ENCODE data around the gene WIPF1. TPM values are rescaled to one million over a fixed set of nuclear protein-coding genes. Genes with fewer than 3 reads are reported as not detected.
A peak's percentile ranks its signal among the peaks of the same experiment; 100 is the strongest.

WIPF1 gene
- total and polyA plus RNA-seq, 2 experiments from 2014 or later = 8.3 to 16.7 TPM

GRCh38 chr2:174568425-174568824, 29.2 kb downstream of the WIPF1 start:
- no peak for DNase-seq (ENCODE audit: low read depth in 1 of 2, low spot score in 1 of 2)
- H3K36me3 ChIP-seq = peaks cover 9% of the 10 kb centered on the region

DNA sequence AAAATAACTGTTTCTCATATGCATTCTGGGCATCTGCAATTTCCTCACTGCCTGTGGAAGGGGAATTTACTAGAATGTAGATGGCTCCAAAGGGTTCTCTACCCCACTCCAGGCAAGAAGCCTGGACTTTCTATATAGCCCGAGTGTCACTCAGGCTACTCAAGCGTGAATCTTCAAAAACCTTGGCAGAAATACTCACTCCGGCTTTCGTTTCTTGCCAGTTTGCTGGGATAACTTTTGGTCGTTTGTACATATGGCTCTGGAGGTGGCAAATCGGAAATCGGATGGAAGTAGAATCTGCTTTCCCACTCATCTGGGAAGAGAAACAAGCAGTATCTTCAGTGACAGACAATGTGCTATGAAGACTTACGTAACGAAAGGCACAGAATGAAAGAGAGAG, 30.7 kb downstream of the WIPF1 start:
- Histone ChIP-seq H3K36me3 (peaks cover 9% of the 10 kb centered on the region), H3K9me3 (ENCODE audit: low read depth) (no peaks in the 10 kb centered on the region), H3K27me3 (no peaks in the 10 kb centered on the region), H3K4me3 (no peak overlapping the region), H3K4me1 (ENCODE audit: low read depth) (peaks cover 13% of the 10 kb centered on the region), H3K27ac (no peak overlapping the region)
- DNase-seq (ENCODE audit: low read depth in 1 of 2, low spot score in 1 of 2) = no peak
- TF ChIP-seq CTCF (IDR thresholded peaks at IDR 0.05; ENCODE audit: low read depth, low read length) = no peak

More at GRCh38 chr2:174568425-174568824, 29.2 kb downstream of the WIPF1 start:
- H3K4me3 ChIP-seq = no peak overlapping the region
- TF ChIP-seq CTCF (IDR thresholded peaks at IDR 0.05; ENCODE audit: low read depth, low read length) = no peak
- no peaks in the 10 kb centered on the region for H3K27me3 ChIP-seq
- no peaks in the 10 kb centered on the region for H3K9me3 ChIP-seq (ENCODE audit: low read depth)
- no peak overlapping the region for H3K27ac ChIP-seq
- H3K4me1 ChIP-seq (ENCODE audit: low read depth) = peaks cover 8% of the 10 kb centered on the region

DNA sequence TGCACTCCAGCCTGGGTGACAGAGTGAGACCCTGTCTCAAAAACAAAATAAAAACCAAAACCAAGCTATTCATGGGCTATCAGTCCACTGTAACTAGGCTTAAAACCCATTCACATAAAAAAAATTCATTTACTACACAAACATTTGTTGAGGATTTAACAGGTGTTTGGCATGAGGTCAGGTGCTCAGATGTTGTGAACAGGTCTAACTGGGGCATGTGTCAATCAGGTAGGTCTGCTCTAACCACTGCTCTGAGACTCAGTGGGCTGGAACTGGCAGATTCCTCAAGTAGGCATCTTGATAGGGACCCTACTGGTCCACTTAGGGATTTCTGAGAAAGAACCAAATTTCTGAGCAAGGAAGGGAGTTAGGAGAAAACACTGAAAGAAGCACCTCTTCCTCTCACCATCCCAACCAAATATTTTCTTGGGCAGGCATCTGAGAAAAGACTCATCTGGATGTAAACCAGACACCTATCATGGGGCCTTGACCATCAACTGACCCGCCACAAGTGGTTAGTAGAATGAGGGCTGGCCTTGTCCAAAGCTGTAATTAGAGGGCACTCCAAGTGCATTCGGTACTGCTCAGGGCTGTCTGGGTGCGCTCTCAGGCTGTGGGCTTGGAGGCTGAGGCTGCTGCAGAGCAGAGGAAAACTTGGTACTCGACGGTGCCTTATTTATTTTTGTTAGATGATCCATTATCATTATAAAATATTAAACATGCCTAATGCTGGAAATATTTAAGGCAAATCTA, 33.9 kb downstream of the WIPF1 start:
- H3K4me3 ChIP-seq = no peak overlapping the region
- H3K9me3 ChIP-seq (ENCODE audit: low read depth) = no peaks in the 10 kb centered on the region
- peaks cover 23% of the 10 kb centered on the region for H3K4me1 ChIP-seq (ENCODE audit: low read depth)
- TF ChIP-seq CTCF (IDR thresholded peaks at IDR 0.05; ENCODE audit: low read depth, low read length) = no peak
- H3K27ac ChIP-seq = no peak overlapping the region
- H3K36me3 ChIP-seq = peaks cover 6% of the 10 kb centered on the region
- DNase-seq (ENCODE audit: low read depth in 1 of 2, low spot score in 1 of 2) = peak in 1 of 2 donors; percentile 50
- no peaks in the 10 kb centered on the region for H3K27me3 ChIP-seq

DNA sequence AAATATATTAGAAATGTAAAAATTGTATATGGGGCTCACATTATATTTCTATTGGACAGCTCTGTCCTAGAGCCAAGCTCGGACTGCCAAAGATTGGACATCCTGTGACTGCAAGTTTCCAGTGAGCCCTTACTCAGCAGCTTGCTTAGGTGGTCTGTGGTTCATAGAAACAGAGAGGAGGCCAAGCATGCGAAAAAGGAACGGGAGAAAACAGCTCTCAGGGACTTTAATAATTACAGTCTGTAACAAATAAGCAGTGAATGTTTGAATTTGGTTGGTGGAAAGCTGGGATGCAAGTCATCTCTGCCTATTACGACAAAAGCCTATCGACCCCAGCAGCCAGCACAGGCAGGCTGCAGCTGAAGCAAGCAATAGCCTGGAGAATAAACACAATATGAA, 35.6 kb downstream of the WIPF1 start:
- no peak for TF ChIP-seq CTCF (IDR thresholded peaks at IDR 0.05; ENCODE audit: low read depth, low read length)
- peaks cover 6% of the 10 kb centered on the region for H3K36me3 ChIP-seq
- H3K27ac ChIP-seq = peak overlapping the region; percentile 24

DNA sequence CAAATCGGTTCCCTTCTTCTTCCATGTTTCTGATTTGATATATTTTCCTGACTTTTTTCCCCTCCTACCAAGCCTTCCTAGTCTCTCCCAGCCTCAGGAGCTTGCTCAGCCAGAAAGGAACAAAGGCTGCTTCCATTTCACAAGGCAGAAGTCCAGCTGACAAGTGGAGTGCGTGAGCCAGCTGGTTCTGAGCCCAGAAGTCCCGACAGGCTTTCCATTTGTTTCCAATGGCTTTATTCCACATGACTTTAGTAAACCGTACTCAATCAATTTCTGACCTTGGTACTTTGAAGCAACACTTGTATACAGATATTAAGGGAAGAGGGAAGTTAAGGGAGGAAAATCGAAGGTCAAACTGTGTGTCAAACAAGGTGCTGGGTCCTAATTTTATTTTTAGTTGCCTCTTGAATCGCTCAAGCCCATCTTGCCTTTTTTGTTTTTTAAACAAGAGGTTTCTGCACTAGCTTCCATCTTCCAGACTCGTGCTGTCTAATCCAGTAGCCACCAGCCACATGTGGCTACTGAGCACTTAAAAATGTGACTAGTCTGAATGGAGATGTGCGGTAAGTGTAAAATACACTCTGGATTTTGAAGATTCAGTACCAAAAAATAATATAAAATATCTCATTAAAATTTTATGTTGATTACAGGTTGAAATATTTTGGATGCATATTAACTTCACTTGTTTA, 36.2 kb downstream of the WIPF1 start:
- Histone ChIP-seq H3K27me3 (no peaks in the 10 kb centered on the region), H3K4me3 (no peak overlapping the region), H3K9me3 (ENCODE audit: low read depth) (no peaks in the 10 kb centered on the region), H3K36me3 (peaks cover under 1% of the 10 kb centered on the region), H3K27ac (peak overlapping the region; percentile 84), H3K4me1 (ENCODE audit: low read depth) (peaks cover 23% of the 10 kb centered on the region)
- peak; percentile 34 to 79 for DNase-seq (ENCODE audit: low read depth in 1 of 2, low spot score in 1 of 2)
- TF ChIP-seq CTCF (IDR thresholded peaks at IDR 0.05; ENCODE audit: low read depth, low read length) = no peak

More for the DNA sequence above, 35.6 kb downstream of the WIPF1 start:
- no peaks in the 10 kb centered on the region for H3K9me3 ChIP-seq (ENCODE audit: low read depth)
- no peak overlapping the region for H3K4me3 ChIP-seq
- H3K27me3 ChIP-seq = no peaks in the 10 kb centered on the region
- peaks cover 23% of the 10 kb centered on the region for H3K4me1 ChIP-seq (ENCODE audit: low read depth)
- DNase-seq (ENCODE audit: low read depth in 1 of 2, low spot score in 1 of 2) = no peak
